Measurements from ENCODE around the gene PARP9.
A peak's percentile ranks its signal among the peaks of the same experiment; 100 is the strongest.
"Not testable (repeated sequence)": the region's sequence is repeated elsewhere in the genome, so short reads cannot be mapped to it uniquely, and the experiment has no call there.

The PARP9 gene

DNA sequence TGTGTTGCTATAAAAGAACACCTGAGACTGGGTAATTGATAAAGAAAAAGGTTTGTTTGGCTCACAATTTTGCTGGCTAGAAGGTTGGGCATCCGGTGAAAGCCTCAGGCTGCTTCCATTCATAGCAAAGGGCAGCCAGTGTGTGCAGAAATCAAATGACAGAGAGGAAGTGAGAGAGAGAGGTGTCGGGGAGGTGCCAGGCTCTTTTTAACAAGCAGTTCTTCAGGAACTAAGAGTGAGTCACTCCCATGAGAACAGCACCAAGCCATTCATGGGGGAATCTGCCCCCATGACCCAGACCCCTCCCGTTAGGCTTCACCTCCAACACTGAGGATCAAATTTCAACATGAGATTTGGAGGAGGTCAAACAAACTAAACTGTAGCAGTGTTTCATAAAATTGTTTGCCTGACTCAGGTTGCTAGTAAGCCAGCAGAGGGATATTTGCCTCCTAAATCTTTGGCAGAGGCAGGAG, 8.9 kb upstream of the PARP9 start:
- DNase-seq: no peak

DNA sequence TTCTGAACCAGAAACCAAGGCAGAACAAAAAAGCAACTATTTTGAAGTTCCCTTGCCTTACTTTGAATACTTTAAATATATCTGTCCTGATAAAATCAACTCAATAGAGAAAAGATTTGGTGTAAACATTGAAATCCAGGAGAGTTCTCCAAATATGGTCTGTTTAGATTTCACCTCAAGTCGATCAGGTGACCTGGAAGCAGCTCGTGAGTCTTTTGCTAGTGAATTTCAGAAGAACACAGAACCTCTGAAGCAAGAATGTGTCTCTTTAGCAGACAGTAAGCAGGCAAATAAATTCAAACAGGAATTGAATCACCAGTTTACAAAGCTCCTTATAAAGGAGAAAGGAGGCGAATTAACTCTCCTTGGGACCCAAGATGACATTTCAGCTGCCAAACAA, 4.7 kb upstream of the PARP9 start:
- DNase-seq: no peak

DNA sequence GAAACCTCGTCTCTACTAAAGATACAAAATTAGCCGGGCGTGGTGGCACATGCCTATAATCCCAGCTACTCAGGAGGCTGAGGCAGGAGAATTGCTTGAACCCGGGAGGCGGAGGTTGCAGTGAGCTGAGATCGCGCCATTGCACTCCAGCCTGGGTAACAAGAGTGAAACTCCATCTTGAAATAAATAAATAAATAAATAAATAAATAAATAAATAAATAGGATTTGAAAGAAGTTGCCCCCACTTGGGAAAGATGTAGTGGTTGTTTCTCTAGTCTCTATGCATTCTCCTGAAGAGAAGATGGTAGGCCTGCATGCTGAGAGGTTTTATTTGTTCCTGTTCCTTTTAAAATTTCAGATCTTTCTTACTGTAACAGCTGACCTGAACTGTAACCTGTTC, 4.0 kb upstream of the PARP9 start:
- DNase-seq: not testable (repeated sequence)

DNA sequence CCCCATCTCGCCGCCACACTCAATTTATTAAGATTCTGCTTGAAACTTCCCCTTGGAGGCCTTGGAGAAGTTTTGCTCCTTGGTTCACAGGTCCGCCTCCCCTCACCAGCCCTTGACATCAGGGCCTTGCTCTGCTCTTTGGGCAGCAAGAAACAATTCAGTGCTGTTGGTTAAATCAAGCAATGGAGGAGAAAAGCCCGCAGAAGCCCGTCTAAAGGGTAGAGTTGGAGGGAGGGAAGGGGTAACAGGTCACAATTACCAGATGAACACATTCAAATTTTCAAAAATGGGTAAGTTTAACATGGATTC, 429 bp downstream of the PARP9 start:
- DNase-seq: no peak

DNA sequence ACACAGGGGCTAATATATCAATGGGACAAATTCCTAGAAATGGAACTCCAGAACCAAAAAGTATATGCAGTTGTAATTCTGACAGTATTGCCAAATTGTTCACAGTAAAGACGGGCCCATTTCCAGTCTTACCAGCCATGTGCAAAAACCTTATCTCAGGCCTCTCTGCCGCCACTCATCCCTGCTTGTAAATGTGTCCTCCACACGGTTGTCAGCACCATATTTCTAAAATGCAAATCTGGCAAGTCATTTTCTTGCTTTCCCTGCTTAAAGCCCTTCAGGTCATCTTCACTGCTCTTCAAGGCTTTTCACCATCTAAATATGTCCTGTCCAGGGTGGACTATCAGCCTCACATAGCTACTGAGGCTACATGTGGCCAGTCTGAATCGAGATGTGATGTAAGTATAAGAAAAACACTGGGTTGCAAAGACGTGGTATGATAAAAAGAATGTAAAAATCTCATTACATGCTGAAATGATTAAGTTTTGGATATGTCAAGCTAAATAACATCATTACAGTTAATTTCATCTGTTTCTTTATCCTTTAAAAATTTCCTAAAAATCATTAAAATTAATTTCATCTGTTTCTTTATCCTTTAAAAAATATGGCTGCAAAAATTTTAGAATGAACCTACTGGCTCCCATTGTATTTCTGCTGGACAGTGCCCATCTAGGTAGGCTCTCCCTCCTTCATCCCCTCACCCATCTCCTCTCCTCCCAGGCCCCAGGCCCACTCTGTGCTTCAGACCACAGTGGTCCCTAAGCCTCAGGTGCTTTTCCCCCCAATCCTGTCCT, 980 bp downstream of the PARP9 start:
- no peak for DNase-seq

DNA sequence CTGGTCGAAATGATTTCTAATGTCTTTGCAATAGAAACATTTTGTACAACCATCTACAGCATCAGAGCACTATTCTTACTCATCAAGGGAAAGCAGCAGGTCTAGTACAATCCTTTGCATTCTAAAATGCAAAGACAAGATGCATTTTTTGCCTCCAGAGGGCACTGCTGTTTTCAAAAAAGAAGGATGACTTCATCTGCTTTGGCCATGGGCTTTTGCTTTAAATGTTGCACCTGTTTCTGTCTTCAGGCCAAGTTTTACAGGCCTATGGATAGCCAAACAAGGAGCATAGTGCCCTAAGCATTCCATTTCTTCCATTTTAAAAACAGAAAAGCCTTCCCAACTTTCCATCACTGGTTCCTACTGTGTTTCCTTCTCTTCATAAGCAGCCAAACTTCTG, 3.4 kb downstream of the PARP9 start:
- peak; percentile 35 for DNase-seq

DNA sequence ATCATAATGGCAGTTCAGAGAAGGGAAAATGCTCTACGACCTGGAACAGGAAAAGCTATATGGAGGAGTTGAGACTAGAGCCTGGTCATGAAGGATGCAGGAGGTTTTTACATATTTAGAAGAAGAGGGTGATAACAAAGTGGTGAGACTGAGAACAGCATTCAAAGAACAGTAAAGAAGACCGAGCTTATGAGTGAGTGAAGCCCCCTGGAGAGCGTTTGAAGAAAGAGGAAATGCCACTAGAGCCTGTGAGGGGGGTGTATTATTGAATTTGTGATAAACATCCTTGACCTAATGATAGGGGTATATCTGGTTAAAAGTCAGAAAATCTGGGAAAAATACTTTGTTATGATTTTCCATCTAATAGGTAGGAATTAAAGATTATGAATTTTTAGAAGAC, 4.2 kb downstream of the PARP9 start:
- no peak for DNase-seq

DNA sequence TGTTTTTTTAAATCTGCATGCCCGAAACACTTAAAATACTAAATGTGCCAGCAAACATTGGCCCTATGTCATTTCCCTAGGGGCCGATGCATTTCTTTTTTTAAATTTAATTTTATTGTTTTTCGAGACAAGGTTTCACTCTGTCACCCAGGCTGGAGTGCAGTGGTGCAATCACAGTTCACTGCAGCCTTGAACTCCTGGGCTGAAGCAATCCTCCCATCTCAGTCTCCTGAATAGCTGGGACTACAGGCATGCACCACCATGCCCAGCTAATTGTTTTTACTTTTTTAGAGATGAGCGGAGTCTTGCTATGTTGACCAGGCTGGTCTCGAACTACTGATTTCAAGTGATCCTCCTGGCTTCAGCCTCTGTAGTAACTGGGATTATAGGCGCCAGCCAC, 5.5 kb downstream of the PARP9 start:
- no peak for DNase-seq

DNA sequence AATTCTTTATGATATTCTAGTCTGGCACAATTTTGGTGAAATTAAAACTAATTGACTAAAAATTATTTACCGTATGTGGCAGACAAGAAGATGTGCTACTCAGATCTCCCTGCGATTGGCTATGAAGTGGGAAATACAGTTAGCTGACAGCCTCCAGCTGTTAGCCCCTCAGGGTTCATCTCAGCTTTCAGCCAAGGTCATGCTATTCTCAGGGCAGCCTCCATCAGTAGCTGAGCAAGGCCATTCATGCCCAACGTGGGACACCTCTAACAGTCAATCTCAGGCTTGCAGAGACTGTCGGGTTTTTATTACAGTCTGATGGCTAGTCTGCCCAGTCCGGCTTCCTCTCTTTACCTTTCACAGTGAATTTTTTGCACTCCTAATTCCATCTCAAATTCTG, 6.7 kb downstream of the PARP9 start:
- no peak for DNase-seq

DNA sequence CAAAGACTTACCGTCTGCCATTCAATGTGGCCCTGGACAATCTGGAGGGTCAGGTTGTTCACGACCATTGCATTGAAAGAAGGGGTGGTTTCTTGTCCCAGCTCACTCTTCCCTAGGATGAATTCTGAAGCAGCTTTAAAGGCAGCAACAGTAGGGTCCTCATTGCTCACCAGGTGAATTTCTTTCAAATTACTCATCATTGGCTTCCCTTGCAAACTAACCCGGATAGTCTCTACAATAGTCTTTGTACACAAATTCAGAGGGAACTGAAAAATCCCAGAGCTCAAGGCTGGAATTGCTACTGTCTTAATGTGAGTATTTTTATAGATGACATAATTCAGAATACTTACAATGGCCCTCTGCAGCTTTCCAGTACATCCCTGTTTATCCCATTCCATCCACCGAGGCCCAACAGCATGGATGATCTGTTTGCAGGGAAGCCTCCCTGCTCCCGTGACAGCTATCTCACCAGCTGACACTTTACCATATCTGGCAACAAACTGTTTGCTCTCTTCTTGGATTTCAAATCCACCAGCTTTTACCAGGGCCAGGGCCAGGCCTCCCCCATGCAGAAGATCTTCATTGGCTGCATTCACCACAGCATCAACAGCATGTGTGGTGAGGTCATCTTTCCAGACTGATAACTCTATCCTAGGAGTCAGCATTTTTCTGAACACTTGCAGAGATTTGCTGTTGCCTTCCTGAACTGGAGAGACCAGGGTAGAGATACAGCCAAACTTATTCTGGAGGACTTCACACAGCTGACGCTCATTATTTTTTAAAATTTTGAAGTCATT, 8.6 kb downstream of the PARP9 start:
- DNase-seq: no peak

DNA sequence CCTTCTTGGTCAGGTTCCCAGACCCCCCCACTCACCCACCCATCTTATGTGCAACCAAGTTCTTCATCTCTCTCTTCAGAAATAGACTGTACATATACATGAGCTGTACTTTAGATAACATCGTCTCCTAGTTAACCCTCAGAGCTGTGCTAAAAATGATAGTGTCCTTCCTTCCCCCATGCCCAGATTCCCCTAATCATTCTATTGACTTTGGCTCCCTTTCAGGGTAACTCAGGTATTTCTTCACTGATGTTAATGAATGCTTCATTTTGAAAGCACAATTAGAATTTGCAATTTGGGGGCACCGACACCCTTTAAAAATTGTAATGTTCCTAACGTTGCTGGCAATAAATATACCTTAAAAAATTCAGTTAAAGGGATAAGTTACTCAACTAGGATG, 10.9 kb downstream of the PARP9 start:
- no peak for DNase-seq

DNA sequence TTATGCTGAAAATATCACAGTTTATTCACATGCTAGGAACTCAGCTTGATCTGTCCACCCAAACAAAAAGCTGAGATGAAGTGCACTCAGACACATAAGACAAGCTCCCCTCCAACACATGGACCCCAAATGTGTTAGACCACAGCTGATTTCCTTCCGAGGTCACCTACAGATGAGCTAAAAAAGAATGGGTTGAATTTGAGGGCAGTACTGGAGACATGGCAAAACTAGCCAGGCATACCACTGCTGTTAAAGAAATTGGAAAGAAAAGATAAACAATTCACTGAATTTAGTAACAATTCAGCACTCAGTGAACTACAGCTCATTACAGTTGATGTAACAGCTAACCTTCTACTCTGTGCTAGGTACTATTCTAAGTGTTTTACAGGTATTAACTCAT, 15.5 kb downstream of the PARP9 start:
- DNase-seq: no peak

DNA sequence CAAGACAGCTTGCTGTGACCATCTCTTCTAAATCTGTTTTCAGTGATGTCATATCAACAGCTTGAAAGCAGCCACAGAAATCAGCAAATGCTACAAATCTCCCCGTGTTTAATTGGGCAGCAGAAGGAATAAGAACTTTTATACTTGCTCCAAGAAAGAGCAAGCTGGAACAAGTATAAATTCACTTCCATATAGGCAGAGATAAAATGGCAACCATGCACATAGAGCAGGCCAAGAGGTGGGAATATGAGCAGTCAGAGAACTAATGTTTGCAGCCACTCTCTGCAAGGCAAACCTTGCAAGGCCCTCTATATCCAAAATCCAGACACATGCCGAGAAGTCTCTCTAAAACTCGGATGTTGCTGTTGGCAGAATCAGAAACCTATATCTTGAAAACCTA, 16.0 kb downstream of the PARP9 start:
- DNase-seq: no peak

DNA sequence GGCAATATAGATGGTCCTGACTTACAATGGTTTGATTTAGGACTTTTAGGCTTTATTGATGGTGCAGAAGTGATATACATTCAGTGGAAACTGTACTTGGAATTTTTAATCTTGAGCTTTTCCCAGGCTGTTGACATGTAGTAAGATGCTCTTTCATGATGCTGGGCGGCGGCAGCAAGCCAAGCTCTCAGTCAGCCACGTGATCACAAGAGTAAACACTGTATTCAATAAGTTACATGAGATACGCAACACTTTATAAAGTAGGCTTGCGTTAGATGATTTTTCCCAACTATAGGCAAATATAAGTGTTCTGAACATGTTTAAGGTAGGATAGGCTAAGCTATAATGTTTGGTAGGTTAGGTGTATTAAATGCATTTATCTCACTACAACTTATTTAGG, 17.9 kb downstream of the PARP9 start:
- DNase-seq: no peak

DNA sequence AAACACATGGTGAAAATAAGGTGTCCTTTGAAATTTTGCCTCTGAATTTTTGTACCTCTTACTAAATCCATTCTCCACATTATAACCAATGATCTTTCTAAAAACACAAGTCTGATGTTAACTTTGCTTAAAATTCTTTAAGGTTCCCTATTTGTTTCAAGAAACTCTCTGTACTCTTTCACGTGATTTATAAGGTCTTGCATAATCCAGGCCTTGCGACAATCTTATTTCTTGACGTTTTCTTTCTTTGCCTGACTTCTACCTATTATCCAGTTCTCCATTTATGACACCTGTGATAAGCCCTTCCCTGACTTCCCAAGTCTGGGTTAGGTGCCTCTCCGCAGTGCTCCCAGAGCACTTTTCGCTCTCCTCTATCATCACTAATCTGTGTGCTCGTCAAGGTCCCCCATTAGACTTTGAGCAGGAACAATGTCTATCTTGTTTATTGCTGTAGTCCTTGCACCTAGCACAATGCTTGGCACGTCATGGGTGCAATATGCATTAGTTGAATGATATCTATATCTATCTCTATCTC, 25.1 kb downstream of the PARP9 start:
- no peak for DNase-seq

DNA sequence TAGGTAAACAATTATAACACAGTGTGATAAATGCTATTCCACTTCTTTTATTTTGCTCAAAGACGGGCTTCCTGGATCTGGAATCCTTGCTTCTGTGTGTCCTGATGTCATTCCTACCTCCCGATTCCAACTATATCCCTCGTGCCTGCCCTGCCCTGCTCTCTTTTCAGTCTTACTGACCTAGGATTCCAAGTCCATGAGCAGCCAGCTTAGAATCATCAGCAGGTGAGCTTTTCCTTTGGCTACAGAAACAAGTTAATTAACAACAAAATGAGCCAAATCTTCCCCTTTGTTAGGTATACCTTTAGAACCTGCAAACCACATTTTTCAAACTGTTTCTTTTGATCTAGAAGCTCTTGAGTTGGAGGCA, 27.5 kb downstream of the PARP9 start:
- no peak for DNase-seq

DNA sequence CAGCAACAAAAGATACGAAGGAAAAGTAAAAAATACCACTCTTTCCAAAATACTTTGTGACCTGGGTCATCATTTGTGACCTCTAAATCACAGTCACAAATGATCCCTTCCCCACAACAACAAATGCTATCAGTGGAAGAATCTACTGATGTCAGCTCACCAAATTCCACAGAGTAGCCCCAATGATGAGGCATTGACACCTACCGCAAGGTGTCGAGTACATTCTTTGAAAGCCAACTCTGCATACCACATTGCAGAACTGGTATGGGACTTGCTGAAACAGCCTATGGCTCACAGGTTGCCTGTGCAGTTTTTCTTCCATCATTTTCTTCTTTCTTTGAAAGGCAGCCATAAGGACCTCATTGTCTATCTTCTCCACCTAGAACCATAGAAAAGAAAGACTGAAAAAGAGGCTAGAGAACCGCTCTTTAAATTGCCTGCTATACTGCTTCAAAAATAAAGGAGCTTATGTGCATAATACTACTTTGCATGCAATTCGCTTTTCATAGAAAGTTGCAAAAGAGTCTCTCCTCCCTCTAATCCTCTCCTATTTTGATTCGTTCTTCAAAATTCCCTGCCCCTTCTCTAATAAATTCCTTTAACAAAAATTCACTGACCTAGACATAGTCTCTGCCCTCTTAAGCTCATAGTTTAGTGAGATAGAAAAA, 28.0 kb downstream of the PARP9 start:
- DNase-seq: no peak

DNA sequence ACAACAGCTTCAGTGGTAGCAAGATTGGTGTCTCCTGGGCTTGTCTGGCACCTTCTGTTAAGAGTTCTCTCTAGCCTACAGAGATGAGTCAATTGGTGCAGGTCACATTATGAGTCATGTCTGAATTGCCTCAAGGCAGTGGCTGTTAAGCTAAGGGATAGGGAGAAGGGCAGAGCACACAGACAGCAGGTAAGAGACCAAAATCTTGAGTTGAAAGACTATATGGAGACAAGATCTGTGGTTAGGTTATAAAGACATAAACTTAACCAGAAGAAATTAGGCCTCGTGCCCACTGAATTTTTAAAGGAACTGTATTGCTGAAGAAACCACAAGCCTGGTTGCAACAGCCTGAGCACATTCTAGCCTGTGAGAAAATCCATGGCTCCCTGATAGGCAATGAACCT, 30.2 kb downstream of the PARP9 start:
- no peak for DNase-seq

DNA sequence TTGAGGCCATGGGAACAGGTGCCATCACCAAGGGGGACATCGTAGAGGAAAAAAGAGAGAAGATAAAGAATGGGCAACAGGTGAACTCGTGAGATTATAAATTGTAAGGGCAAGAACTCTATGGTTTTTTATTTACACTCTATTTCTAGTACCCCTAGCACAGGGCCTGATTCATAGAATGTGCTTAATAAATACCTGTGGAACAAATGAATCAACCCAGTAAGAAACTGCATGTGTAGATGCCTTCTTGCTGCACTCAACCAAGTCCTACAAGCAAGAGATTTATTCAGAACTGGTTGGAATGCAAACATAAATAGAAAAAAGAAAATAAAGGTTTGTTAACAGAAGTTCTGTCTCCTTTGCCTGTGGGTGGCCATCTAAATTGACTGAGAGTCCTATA, 30.6 kb downstream of the PARP9 start:
- no peak for DNase-seq

DNA sequence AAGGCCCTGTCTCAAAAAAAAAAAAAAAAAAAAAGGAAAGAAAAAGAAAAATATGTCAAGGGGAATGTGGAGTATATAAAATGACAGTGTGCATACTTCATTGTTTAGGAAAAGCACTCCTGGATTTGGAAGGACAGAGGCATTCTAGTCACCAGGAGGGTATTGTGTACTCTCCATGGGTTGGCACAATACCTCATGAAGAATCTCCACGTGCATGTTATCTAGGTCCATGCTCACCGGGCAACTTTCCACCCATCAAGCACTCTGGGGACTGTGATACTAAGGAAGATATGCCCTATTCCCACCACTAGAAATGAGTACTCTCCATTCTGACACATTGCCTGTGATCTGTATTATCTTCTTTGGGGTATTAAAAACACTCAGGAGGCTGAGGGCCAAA, 33.9 kb downstream of the PARP9 start:
- no peak for DNase-seq

DNA sequence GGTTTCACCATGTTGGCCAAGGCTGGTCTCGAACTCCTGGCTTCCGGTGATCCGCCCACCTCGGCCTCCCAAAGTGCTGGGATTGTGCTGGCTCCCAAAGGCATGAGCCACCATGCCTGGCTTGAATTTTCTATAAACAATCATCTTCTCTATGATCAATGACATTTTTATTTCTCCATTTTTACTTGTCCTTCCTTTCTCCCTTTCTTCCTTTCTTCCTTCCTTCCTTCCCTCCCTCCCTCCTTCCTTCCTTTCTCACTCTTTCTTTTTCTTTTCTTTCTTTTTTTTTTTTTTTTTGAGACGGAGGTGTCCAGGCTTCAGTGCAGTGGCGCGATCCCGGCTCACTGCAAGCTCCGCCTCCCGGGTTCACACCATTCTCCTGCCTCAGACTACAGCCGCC, 40.8 kb downstream of the PARP9 start:
- no peak for DNase-seq

DNA sequence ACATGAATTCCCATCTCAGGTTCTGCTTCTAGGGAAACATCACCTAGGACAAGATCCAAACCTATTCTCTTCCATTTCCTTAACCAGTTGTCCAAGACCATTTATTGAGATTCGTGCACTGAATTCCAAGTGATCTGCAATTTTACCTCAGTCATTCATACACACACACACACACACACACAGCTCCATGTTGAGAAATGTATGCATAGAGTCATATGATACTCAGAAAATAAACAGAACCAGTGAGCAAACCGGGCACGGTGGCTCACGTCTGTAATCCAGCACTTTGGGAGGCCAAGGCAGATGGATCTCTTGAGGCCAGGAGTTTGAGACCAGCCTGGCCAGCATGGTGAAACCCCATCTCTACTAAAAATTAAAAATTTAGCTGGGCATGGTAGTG, 43.2 kb downstream of the PARP9 start:
- DNase-seq: no peak

DNA sequence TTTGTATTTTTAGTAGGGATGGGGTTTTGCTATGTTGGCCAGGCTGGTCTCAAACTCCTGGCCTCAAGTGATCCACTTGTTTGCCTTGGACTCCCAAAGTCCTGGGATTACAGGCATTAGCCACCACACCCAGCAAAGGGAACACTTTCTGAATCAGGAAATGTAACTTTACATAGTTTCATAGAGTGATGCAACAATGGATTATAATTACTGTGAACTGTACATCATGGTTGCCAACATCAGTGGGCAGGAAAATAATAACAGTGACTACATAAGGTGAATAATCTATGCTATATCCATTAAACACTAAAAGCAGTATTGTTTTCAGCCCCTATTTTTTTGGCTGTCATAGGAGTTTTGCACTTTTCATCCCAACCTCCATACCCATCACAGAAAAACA, 44.4 kb downstream of the PARP9 start:
- no peak for DNase-seq

DNA sequence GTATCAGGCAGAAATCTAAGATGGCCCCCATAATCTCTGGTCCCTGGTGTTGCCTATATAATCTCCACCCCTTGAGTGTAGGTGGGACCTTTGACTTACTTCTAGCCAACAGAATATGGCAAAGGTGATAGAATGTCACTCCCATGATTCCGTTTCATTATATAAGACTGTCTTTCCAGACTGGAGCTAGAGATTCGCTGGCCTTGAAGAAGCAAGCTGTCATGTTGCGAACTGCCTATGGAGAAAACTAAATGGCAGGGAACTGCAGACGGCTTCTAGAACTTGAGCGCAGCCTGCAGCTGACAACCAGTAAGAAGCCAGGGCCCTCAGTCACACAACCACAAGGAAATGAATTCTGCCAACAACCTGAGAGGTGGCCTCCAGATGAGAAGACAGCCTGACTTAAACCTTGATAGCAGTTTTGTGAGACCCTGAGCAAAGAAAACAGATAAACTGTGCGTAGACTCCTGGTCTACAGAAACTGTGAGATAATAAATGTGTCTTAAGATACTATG, 47.2 kb downstream of the PARP9 start:
- no peak for DNase-seq
